ENCODE data around the gene SERPINB10. TPM values are rescaled to one million over a fixed set of nuclear protein-coding genes. Genes with fewer than 3 reads are reported as not detected.

The SERPINB10 gene
- total RNA-seq, 1 donor from 2014 or later, result not detected

DNA sequence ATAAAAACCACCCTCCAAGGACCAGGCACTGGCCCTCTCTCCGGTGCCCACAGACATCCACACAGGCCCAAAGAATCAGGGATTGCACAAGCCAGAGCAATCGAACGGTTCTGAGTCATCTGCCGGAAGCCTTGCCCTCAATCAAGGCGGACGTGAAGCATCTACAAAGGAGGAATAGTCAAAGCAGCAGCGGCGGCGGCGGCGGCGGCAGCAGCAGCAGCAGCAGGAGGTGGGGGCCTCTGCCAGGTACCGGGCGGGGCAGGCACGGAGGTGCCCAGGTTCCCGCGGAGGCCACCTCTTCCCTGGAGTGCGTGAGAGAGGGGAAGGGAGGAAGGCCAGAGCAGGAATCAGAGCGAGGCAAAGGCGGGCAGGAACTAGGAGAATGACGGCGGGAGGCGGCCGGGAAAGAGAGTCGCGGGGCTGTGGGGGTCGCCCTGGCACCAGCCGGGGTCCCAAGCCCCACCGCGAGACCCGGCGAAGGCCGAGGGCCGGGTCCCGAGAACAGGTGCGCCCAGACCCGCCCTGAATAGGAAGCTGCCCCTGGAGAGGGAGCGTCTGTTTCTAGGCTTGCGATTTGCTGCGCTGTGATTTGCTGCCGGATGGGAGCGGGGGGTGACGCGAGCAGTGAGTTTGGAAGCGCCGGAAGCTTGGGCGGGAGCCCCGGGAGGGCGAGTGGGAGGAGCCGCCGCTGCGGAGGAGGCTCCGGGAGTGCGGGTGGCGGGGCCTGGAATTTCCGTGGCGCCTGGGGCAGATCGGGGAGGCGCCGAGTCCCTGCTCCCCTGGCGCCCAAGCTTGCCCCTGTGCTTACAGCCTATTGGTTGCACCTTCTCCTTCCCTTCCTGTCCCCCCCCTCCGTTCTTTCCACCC lies 62.4 kb downstream of the SERPINB10 start, which contains the start of gene SERPINB8:
Gene SERPINB8, plus strand, starts transcription at position 140 of the 867 bp plus-strand sequence. CDS start 8,228 bp downstream, outside the sequence.
- peak within 1 kb of the TSS; percentile 99 for H3K4me2 ChIP-seq (ENCODE audit: low read length)
- peak; percentile 90 for DNase-seq (ENCODE audit: low read depth)
- no peaks in the 10 kb centered on the region for H3K9me3 ChIP-seq (ENCODE audit: insufficient read depth, low read depth, low read length)
- no peaks in the 10 kb centered on the region for H3K36me3 Mint-ChIP-seq (ENCODE audit: low read depth, unreplicated experiment)
- peak within 1 kb of the TSS; percentile 97 for H3K9ac ChIP-seq (ENCODE audit: low read length)
- peaks cover 13% of the 10 kb centered on the region for H3K4me1 Mint-ChIP-seq (ENCODE audit: low read depth, unreplicated experiment)
- FAIRE-seq, result peak; percentile 95
- no peaks in the 10 kb centered on the region for H3K27me3 Mint-ChIP-seq (ENCODE audit: low read depth, unreplicated experiment)
- peaks cover 6% of the 10 kb centered on the region for H4K20me1 ChIP-seq (ENCODE audit: insufficient read depth, low read length)
- H3K27ac ChIP-seq (ENCODE audit: low read depth, low read length), result peak within 1 kb of the TSS; percentile 94
- H3K79me2 ChIP-seq (ENCODE audit: insufficient read depth, low read length), result peaks cover 20% of the 10 kb centered on the region
- TF ChIP-seq, protein P1, sequence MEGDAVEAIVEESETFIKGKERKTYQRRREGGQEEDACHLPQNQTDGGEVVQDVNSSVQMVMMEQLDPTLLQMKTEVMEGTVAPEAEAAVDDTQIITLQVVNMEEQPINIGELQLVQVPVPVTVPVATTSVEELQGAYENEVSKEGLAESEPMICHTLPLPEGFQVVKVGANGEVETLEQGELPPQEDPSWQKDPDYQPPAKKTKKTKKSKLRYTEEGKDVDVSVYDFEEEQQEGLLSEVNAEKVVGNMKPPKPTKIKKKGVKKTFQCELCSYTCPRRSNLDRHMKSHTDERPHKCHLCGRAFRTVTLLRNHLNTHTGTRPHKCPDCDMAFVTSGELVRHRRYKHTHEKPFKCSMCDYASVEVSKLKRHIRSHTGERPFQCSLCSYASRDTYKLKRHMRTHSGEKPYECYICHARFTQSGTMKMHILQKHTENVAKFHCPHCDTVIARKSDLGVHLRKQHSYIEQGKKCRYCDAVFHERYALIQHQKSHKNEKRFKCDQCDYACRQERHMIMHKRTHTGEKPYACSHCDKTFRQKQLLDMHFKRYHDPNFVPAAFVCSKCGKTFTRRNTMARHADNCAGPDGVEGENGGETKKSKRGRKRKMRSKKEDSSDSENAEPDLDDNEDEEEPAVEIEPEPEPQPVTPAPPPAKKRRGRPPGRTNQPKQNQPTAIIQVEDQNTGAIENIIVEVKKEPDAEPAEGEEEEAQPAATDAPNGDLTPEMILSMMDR (IDR thresholded peaks at IDR 0.05; ENCODE audit: insufficient read depth, low read depth, low read length), result no peak
- TF ChIP-seq EZH2 (IDR thresholded peaks at IDR 0.05; ENCODE audit: insufficient read depth, low read length), result no peak
- peak within 1 kb of the TSS; percentile 89 for H3K4me3 ChIP-seq (ENCODE audit: insufficient read depth, low read depth, low read length)
- H3K27me3 ChIP-seq (ENCODE audit: insufficient read depth, low read length), result no peaks in the 10 kb centered on the region
- H3K27ac Mint-ChIP-seq (ENCODE audit: unreplicated experiment), result peak within 1 kb of the TSS; percentile 94
- no peaks in the 10 kb centered on the region for H3K36me3 ChIP-seq (ENCODE audit: insufficient read depth, low read length)
- H3K9me3 Mint-ChIP-seq (ENCODE audit: unreplicated experiment), result no peaks in the 10 kb centered on the region
- H3K4me1 ChIP-seq (ENCODE audit: insufficient read depth, low read length), result peaks cover 12% of the 10 kb centered on the region
- H3K4me3 Mint-ChIP-seq (ENCODE audit: unreplicated experiment), result peak within 1 kb of the TSS; percentile 96
- peak within 1 kb of the TSS; percentile 91 for H2AFZ ChIP-seq (ENCODE audit: low read depth, low read length)

DNA sequence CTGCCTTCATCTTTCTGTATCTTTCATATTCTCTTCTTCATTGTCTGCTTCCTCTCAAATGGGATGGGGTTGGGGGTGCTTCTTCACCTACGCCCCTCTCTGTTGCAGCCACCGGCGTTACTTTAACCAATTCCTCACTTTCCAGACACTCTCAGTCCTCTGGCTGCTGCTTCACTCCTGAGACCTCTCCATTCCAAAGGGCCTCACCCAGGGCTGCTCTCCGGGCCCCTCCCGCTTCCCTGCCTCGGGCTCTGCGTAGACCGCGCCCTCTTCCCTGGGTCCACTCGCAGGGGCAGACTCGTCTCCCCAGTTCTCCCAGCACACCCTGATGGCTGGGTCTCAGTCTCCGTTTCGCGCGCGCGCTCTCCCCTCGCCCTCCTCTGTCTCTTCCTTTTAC lies 63.0 kb downstream of the SERPINB10 start:
- FAIRE-seq, result no peak
- Mint-ChIP-seq H3K4me1 (ENCODE audit: low read depth, unreplicated experiment) (peaks cover 13% of the 10 kb centered on the region), H3K36me3 (ENCODE audit: low read depth, unreplicated experiment) (no peaks in the 10 kb centered on the region), H3K27ac (ENCODE audit: unreplicated experiment) (peak overlapping the region; percentile 94), H3K27me3 (ENCODE audit: low read depth, unreplicated experiment) (no peaks in the 10 kb centered on the region), H3K4me3 (ENCODE audit: unreplicated experiment) (peak overlapping the region; percentile 96), H3K9me3 (ENCODE audit: unreplicated experiment) (no peaks in the 10 kb centered on the region)
- Histone ChIP-seq H3K79me2 (ENCODE audit: insufficient read depth, low read length) (peaks cover 20% of the 10 kb centered on the region), H3K27me3 (ENCODE audit: insufficient read depth, low read length) (no peaks in the 10 kb centered on the region), H3K27ac (ENCODE audit: low read depth, low read length) (peak overlapping the region; percentile 94), H3K4me1 (ENCODE audit: insufficient read depth, low read length) (peaks cover 12% of the 10 kb centered on the region), H3K36me3 (ENCODE audit: insufficient read depth, low read length) (no peaks in the 10 kb centered on the region), H3K9me3 (ENCODE audit: insufficient read depth, low read depth, low read length) (no peaks in the 10 kb centered on the region), H4K20me1 (ENCODE audit: insufficient read depth, low read length) (peaks cover 6% of the 10 kb centered on the region), H3K4me2 (ENCODE audit: low read length) (peak overlapping the region; percentile 99), H3K9ac (ENCODE audit: low read length) (peak overlapping the region; percentile 97), H3K4me3 (ENCODE audit: insufficient read depth, low read depth, low read length) (peak overlapping the region; percentile 89), H2AFZ (ENCODE audit: low read depth, low read length) (peak overlapping the region; percentile 91)
- no peak for TF ChIP-seq EZH2 (IDR thresholded peaks at IDR 0.05; ENCODE audit: insufficient read depth, low read length)
- TF ChIP-seq, protein P1 (IDR thresholded peaks at IDR 0.05; ENCODE audit: insufficient read depth, low read depth, low read length), result no peak
- DNase-seq (ENCODE audit: low read depth), result no peak
